Osteoblast (primary cell): Measurements from ENCODE around the gene GPN2. TPM values are rescaled to one million over a fixed set of nuclear protein-coding genes. Genes with fewer than 3 reads are reported as not detected.
A peak's percentile ranks its signal among the peaks of the same experiment; 100 is the strongest.

Experiments
- DNase-seq: peaks from one replicate; pipeline ENCODE4 v3.0.0; 2011; ENCODE audit warnings: low spot score, mixed read lengths; ENCODE audit not compliant: insufficient read length; ENCODE audit errors: missing footprints
- H2AFZ ChIP-seq: 2 replicates; pipeline ENCODE4 v1.6.0; 2011; ENCODE audit warnings: mild to moderate bottlenecking, low read length
- H3K27ac ChIP-seq: 2 replicates; pipeline ENCODE4 v1.5.1; 2011; ENCODE audit warnings: mild to moderate bottlenecking, low read depth, low read length, moderate library complexity
- H3K27me3 ChIP-seq: 2 replicates; pipeline ENCODE4 v1.6.0; 2012; ENCODE audit warnings: mild to moderate bottlenecking, control low read depth, inconsistent platforms, low read length, moderate library complexity; ENCODE audit not compliant: insufficient read depth
- H3K36me3 ChIP-seq: 2 replicates; pipeline ENCODE4 v1.5.1; 2011; ENCODE audit warnings: mild to moderate bottlenecking, low read length, control low read depth, moderate library complexity; ENCODE audit not compliant: insufficient read depth
- H3K4me1 ChIP-seq: 2 replicates; pipeline ENCODE4 v1.5.1; 2011; ENCODE audit warnings: mild to moderate bottlenecking, low read length, control low read depth, moderate library complexity; ENCODE audit not compliant: insufficient read depth
- H3K4me2 ChIP-seq: 2 replicates; pipeline ENCODE4 v1.6.0; 2011; ENCODE audit warnings: mild to moderate bottlenecking, low read length; ENCODE audit not compliant: insufficient read depth
- H3K4me3 ChIP-seq: fragments of 200-600 bp; sonication (generic); 3 replicates; pipeline ENCODE4 v1.5.1; 2012; ENCODE audit warnings: mild to moderate bottlenecking, low read length, inconsistent platforms; ENCODE audit not compliant: insufficient read depth
- H3K79me2 ChIP-seq: 2 replicates; pipeline ENCODE4 v1.6.0; 2012; ENCODE audit warnings: mild to moderate bottlenecking, low read length, control low read depth, inconsistent platforms; ENCODE audit not compliant: insufficient read depth
- H3K9me3 ChIP-seq: 2 replicates; pipeline ENCODE4 v1.5.1; 2011; ENCODE audit warnings: low read depth, low read length, control low read depth
- H4K20me1 ChIP-seq: 2 replicates; pipeline ENCODE4 v1.6.0; 2012; ENCODE audit warnings: mild to moderate bottlenecking, low read length, control low read depth; ENCODE audit not compliant: insufficient read depth
- CTCF ChIP-seq: IDR thresholded peaks from 2 replicates; pipeline ENCODE4 v1.5.1; 2011; ENCODE audit warnings: mild to moderate bottlenecking, low read depth, low read length, moderate library complexity; ENCODE audit errors: extremely low read depth
- total RNA-seq: library from RNA; depleted of rRNA; stranded (reverse); fragments of >200 nt; gene quantifications from 2 replicates; pipeline ENCODE4 v1.2.3, GENCODE V29; 2012

The GPN2 gene
- total RNA-seq, 1 donor, result 8.0 TPM

- H3K9me3 ChIP-seq, result no peaks in the 10 kb centered on the region
- peak; percentile 27 for DNase-seq
- H4K20me1 ChIP-seq, result no peaks in the 10 kb centered on the region
- no peaks in the 10 kb centered on the region for H3K4me1 ChIP-seq
- no peak overlapping the region for H3K27ac ChIP-seq
- H3K27me3 ChIP-seq, result no peaks in the 10 kb centered on the region
- no peak overlapping the region for H2AFZ ChIP-seq
- H3K4me2 ChIP-seq, result no peak overlapping the region
- peaks cover 51% of the 10 kb centered on the region for H3K36me3 ChIP-seq
- H3K79me2 ChIP-seq, result peaks cover 43% of the 10 kb centered on the region
- TF ChIP-seq CTCF, result no peak
- H3K4me3 ChIP-seq, result no peak overlapping the region
Measured at GRCh38 chr1:26932531-26932930, 42.4 kb upstream of the GPN2 start.

DNA sequence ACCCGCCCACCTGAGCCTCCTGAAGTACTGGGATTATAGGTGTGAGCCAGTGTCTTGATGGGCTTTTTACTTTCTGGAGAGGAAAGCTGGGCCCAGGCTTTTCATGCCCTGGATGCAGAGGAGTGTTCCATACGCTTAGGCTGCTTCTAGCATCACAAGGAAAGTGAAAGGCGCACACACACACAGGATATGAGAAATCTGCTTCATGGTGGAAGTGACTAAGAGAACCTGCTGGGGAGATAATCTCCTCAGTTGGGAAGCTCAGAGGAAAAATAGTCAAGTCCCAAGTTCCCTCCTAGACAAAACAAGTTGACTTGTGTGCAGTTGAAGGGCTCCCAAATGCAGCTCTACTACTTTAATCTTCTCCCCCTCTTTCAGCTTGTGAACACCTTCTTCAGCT is 33.6 kb upstream of the GPN2 start:
- H3K4me2 ChIP-seq, result no peak overlapping the region
- no peak for DNase-seq

GRCh38 chr1:26922901-26923300 is 32.8 kb upstream of the GPN2 start:
- no peak overlapping the region for H2AFZ ChIP-seq
- H4K20me1 ChIP-seq, result peaks cover 22% of the 10 kb centered on the region
- H3K36me3 ChIP-seq, result peaks cover 38% of the 10 kb centered on the region
- H3K4me3 ChIP-seq, result peak overlapping the region; percentile 86
- peak overlapping the region; percentile 74 for H3K27ac ChIP-seq
- H3K4me2 ChIP-seq, result peak overlapping the region; percentile 96
- H3K27me3 ChIP-seq, result no peaks in the 10 kb centered on the region
- peaks cover 19% of the 10 kb centered on the region for H3K4me1 ChIP-seq
- DNase-seq, result no peak
- peaks cover 50% of the 10 kb centered on the region for H3K79me2 ChIP-seq
- H3K9me3 ChIP-seq, result no peaks in the 10 kb centered on the region
- no peak for TF ChIP-seq CTCF

More for the DNA sequence above, 33.6 kb upstream of the GPN2 start:
- Histone ChIP-seq H4K20me1 (peaks cover 22% of the 10 kb centered on the region), H3K36me3 (peaks cover 46% of the 10 kb centered on the region), H3K4me3 (no peak overlapping the region), H3K79me2 (peaks cover 58% of the 10 kb centered on the region), H2AFZ (no peak overlapping the region), H3K4me1 (peaks cover 19% of the 10 kb centered on the region), H3K27ac (no peak overlapping the region), H3K27me3 (no peaks in the 10 kb centered on the region), H3K9me3 (no peaks in the 10 kb centered on the region)
- TF ChIP-seq CTCF, result no peak

GRCh38 chr1:26922431-26922729 is 32.3 kb upstream of the GPN2 start:
- Histone ChIP-seq H2AFZ (peak overlapping the region; percentile 83), H4K20me1 (peaks cover 22% of the 10 kb centered on the region), H3K9me3 (no peaks in the 10 kb centered on the region), H3K79me2 (peaks cover 45% of the 10 kb centered on the region), H3K27ac (peak overlapping the region; percentile 74), H3K4me3 (peak overlapping the region; percentile 86), H3K4me2 (peak overlapping the region; percentile 96), H3K4me1 (peaks cover 19% of the 10 kb centered on the region), H3K27me3 (no peaks in the 10 kb centered on the region), H3K36me3 (peaks cover 33% of the 10 kb centered on the region)
- TF ChIP-seq CTCF, result no peak
- no peak for DNase-seq
